Stimulated activated CD4-positive, alpha-beta T cell treated with anti-CD3 and anti-CD28 coated beads, Interleukin-15, amount 100 ng/mL, for 1 hour (primary cell): ENCODE data around the gene PCDH9.

Source experiments
- DNase-seq, 2 donors: peaks; one replicate each; pipeline ENCODE4 v3.0.0-alpha.2; 2020; ENCODE audit warnings: low read depth in 1 of 2, low spot score in 1 of 2

PCDH9 gene

DNA sequence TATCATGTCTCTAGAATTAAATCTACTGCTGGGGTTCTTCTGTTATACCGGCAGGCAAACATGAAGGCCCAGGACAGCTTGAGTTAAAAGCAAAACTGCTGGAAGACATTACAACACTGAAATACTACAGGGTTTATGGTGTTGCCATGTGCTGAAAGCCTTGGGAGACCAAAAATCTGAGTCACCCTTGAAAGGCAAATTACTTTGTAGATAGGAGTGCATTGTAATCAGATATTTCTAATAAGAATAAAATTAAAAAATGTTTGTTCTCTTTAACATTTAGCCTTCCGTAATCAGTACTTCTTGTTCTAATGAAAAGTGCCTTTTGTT is 181.3 kb downstream of the PCDH9 start:
- DNase-seq, result no peak

DNA sequence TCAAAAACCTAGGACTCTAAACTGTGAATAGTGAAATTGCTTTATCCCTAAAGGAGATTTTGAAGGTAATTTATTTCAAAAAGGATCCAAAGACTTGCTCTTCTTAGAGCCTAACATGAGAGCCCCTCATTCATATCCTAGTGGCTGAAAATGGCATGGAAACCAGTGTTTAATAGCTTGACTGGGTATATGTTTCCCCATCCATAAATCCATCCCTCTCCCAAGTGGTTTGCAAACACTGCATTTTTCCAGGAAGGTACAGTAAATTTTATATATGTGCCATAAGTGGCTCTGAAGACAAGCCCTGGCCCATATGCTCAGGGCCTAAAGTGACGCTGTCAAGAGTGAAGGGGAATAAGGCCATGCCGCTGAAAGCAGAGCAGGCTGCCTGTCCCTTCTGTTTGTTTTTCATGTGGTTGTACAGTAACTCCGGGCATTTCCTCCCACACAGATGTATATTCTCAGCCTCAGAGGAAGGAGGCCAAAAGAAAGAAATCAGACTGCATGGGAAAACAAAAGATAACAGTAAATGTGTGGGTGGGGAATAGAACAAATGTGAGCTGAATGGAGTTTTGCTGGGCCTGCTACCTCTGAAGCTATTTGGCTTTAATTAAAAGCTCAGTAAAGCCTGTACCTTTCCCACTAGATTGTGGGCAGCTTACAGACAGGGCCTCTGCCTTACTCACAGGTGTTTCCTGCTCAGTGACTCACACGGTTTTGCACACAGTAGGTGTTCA is 181.9 kb downstream of the PCDH9 start:
- DNase-seq, result no peak

DNA sequence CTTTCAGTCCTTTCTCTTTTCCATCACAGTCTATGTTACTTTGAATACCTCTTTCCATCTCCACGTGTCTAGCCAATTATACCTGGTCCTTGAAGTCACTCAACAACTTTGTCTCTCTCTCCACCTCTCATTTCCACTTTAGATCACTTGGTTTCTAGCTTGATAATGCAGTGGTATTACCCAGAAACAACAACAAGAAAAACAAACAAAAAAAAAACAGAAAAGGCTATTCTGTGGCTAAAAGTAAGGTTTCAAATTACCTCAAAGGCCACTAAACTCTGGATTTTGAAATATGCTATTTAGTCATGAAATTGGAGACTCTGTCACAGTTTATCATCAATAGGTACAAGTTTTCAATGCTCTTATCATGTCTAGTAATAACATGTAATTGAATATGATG is 184.8 kb downstream of the PCDH9 start:
- DNase-seq, result no peak

DNA sequence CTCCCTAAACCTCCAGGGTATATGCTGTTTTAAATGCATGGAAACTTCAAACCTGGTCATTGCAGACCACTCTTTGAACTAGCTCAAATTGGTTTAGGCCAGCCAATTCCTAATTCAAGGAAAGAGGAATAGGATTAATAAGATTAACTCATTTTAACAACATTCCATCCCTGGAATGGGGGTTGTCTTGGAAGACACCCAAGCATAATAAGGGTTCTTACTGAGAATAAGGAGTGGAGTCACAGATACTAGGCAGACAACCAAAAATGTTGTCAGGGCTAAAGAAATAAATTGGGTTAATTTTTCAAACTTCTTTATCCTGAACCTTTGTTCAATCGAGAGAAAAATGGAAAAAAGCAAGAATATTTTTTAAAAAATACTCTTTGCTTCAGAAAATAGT is 186.2 kb downstream of the PCDH9 start:
- DNase-seq, result no peak

DNA sequence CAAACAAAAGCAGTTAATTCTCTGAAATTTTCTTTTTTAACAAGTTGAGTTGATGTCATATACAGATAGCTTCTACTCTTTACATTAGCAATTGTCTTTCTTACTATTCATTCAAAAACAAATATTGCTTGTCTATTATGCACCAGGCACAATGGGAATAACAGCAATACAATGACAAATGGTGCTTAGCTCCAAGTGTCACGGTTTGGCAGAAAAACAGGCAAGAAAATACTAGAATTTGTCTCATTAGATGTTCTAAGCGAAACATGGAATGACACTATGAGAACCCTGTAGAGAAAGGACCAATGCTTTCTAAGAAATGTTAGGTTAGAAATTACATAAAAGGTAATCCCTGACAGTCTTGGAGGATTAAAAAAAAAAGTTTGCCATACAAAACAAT is 187.6 kb downstream of the PCDH9 start:
- DNase-seq, result no peak

DNA sequence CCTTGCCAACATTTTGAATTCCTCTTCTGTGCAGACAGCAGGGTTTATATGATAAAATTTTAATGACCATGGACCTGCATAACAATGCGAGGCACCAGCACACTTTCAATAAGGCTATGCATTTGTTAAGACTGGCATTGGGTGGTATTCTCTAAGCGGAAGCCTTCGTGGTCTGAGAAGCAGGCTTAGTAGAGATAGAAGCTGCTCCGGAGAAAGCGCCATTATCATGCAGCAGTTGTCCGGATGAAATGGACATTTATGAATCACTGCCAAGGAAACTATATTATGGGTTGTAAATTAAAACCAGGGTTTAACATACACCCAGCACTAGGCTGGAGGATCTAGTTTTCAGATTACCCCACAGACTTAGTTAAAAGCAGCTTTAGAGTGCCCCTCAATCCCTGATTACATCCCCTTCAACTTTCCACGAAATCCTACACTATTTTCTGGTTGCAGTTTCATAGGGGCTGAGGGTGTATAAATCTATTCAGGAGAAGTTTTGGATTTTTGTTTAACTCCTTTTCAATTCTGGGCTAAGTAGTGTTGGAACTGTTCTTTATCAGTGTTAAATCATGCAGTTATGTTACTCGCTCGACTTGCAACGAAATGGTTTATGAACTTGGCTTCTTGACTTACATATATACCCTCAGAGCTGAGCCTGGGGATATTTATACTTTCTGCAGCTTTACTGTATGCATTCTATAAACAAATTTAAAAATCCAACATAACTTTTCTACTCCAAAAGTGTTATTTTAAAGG is 193.3 kb downstream of the PCDH9 start:
- DNase-seq, result no peak

DNA sequence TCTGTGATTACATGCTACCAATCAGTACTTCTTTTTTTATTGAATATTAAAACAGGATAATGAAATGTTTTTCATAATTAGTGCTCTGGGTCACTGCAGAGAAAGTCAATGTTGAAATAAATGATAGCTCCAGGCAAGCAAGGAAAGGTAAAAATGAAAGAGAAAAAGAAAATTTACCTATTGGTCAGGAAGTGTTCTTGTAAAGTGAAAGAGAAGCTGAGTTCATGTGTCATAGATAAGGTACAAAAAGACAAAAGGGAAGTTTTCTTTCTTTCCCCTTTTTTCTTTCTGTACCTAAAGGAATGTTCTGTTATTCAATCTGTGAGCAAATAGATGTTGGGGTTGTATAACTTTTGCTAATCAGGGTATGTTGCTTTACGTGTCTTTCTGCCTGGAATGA is 197.0 kb downstream of the PCDH9 start:
- no peak for DNase-seq

DNA sequence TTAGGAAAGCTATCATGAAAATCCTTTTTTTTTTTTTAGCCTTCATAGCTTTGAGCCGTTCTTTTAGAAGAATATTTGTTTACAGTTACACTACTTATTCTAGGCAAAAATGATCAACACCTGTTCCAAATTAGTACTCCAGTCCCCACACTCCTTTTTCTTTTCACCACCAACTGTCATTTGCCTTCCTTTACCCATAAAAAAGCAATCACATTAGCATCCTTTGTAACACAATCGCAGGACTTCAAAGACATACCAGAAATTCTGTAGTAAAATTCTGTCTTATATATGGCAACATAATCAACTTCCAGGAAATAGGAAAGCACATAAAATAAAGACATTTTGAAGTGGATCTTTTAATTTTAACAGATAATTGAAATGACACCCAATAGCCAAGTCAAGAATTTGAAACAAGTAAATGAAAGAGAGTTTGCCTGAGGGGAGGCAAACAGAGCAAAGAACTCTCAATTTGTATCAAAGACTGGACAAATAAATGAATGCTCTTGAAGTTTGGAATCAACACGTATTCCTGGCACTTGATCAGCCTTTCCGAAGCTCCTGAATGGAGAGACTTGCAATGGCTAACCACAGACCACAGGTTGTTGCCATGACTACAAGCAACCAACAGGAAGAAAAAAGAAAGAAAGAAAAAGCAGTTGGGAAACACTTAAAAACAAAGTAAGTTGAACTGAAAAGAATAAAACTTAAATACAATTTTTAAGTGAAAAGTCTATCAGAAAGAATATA is 206.8 kb downstream of the PCDH9 start:
- DNase-seq, result no peak

DNA sequence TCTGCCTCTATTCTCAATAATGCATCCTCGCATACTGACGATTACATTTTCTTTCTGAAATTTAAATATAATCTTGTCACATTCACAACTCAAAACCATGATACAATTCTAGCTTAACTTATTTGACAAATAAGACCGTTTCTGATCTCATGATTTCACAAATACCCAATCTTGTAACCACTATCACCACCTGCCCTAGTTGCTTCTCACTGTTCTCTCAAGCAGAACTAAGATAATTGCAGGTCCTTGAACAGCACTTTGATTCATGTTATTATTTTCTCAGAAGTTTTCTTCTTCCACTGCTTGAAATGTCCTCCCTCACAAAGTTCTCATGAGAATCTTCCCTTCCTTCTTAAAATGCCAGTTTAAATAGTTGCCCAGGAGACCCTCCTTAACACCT is 211.4 kb downstream of the PCDH9 start:
- DNase-seq, result no peak

DNA sequence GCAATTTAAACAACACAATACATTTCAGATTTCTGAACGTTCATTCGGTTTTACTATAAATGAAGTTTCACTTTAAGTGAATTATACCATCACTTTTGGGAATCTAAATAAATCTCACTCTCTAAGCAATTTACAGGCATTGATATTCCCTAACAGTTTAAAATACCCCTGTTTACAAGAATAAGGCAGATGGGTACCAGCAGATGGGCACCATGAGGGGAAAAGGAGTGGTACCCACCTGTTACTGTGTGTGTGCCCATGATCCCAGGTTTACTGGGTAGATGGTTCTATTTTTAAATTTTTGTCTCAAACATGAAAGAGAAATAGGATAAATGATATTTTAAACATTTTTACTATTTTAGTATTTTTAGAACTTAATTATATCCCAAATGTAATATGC is 212.9 kb downstream of the PCDH9 start:
- DNase-seq, result no peak

DNA sequence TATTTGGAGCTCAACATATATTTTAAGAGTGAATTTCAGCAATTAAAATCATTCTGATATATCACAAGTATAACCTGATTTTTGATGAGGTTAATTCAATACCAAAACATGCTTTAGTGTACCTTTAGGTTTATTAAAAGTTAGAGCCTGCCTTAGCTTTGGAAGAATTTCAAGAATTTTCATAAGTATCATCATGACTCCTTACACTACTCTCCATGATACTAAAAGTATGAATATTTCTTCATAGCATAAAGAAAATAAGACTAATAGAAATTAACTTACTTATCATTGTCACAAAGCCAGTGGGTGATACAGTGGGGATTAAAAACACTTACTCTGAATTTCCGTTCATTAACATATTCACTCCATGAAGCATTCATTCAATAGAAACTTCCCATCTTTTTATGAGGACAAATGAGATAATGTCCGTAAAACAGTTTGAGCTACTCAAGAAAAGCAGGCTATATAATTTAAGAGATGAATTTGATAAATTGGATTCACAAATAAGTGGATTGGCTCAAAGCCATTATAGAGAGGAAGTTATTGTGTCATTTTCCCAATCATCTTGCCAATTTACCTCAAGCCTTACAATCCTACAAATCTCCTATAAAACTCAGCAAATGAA is 214.0 kb downstream of the PCDH9 start:
- no peak for DNase-seq

DNA sequence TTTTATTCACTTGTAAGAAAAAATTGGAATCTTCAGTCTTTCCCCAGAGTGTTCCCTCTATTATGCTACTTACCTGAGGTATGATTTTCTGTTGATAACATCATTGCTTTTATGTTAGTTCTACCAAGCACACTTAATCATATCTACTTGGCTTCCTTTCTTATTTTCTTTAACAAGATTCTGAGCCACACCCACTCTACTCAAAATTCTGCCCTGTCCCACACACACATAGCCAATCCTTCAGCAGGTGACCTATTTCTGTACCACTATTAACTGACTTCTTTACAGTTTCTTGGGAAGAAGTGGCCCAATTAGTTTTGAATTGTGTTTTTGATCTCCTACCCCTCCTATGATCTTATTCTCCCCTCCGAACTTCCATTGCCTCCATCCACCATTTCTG is 215.7 kb downstream of the PCDH9 start:
- no peak for DNase-seq

DNA sequence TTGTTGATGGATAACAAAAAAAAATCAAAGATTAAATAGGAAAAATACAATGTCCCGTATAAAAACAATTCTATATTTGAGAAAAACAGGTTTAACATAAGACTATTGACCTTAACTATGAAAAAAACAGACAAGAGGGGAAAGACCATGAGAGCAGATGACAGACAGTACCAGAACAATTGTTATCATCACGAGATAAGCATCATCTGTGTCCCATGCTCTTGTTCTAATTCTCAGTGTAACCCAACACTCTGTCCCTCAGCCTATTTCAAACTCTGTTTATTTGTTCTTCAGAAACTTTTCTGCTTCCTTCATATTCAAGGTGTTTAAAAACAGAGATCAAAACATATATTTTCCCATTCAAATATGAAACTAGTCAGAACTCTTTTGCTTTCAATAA is 216.4 kb downstream of the PCDH9 start:
- DNase-seq, result no peak

DNA sequence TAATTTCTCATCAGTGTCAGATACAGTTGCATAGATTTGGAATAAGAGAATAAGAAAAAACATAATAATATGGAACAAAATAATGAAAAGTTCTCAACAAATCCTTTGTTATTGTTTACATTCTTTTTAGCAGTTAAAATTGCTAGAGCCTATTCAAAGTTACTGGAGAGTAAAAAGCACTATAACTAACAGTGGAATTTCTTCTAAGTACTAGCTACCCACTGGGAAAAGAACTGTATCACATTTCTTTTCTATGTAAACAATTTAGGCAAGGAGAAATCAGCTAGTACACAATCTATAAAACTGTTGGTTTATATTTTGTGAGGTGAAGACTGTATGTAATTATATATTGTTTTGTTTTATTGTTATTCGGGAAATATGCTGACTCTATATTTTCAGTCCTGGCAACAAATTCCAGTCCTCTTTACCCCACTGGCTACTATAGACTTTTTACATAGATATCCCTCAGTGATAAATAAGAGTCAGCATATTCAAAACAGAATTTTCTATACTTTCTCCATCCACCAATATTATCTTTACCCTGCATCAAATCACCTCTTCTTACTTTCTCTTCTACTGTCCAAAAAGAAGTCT is 222.0 kb downstream of the PCDH9 start:
- no peak for DNase-seq

DNA sequence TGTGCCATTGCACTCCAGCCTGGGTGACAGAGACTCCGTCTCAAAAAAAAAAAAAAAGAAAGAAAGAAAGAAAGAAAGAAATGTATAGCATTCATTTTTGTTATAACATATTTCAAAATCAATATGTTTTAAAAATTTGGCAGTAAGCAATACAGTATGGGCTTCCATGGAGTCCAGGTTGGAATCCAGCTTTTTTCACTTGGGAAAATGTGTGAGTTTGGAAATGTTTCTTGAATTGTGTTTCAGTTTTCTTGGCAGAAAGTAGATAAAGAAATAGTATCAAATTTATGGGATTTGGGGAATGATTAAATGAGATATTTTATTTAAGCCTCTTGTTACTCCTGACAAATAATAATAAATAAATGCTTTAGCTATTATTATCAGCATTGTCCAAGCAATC is 225.6 kb downstream of the PCDH9 start:
- no peak for DNase-seq

DNA sequence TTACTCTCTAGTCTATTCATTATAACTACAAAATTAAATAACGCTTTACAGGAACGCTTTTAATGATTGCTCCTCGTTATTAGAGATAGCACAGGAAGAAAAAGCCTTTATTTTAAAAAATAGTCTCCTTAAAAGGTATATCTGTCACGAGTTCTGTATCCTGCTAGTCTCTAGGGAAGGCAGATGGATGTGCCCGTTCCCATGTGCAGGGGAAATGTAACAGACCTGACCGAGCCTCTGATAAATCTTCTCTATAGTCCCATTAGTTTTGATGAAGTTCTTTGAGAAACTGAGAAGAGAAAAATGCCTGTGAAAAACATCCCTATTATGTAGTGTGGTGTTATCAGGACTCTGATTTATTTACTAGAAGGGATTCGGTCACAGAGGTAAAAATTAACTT is 226.4 kb downstream of the PCDH9 start:
- no peak for DNase-seq

DNA sequence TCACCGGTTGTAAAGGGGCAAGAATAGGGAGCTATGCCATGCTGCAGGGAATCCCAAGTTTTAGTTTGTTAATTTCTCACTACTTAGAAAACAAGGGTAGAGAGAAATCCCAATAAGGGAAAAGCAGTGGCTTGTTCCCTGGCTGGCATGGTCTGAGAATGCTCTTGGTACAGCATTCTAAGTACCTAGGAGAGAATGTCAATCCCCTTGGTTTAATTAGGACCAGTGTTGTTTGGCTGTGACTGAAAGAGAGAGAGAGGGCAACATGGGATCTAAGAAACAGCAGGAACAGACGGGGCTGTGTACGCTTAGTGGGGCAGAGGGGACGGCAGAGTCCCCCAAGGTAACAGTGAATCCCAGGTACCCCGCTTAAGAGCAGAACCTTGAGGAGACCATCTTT is 228.8 kb downstream of the PCDH9 start:
- no peak for DNase-seq

DNA sequence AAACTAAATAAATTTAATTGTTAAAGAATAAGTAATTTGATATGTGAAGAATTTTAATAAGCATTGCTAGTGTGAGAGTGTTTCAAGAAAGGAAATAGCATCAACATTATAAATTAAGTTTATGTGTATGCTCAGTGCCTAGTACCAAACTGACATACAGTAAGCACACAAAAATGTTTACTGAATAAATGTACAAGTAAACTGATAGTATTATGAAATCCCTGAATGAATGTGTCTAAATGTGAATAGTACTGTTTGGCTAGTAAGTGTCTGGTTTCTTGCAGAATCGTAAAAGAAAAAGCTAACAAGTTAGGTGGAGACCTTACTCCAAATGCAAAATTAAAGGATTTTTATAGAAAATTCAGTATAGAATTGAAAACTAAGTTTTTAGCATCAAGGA is 233.6 kb downstream of the PCDH9 start:
- no peak for DNase-seq

DNA sequence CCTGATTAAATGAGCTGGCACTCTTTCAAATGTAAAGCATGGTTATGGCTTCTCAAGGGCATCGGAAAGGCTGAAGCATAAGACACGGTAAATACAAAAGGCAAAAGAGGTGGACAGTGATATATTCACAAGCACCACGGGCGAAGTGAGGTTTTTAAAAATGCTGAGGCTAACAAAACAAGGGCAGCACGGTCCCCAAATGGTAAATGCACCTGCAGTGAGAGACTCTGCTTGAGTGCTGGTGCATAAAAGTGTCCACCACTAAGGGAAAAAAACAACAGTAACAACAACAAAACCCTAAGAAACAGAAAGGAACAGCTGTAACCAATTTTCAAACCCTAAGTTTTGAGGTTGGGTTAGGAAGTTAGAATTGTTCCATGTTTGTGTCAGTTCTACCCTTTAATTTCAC is 234.9 kb downstream of the PCDH9 start:
- DNase-seq, result no peak

DNA sequence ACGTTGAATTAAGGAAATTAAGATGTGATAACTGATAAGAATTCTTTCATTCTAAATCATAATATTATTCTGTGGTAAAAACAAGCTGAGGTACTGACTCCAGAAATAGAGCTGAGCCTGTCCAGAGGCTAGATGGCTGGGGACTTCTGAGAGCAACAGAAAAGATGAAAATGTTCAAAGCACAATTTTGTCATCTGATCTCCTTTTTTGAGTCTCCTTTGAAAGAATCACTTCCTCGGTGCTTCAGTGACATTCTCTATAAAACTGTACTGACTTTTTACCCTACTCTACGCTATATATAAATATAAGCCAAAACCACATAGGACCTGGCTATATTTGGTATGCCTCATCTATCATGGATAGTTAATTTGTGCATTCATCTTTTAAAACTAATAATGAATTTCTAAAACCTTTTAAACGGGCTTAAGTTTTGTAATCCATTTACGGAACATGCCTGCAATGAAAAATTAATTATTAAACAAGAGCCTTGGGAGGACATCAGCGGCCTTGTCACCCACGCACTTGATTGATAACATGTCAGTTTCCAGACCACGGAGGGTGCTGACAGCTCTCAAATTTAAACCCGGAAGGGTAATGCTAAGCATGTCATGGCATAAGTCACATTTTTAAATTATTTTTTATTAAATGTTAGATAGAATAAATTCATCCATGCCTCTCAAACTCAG is 235.5 kb downstream of the PCDH9 start:
- DNase-seq, result no peak

DNA sequence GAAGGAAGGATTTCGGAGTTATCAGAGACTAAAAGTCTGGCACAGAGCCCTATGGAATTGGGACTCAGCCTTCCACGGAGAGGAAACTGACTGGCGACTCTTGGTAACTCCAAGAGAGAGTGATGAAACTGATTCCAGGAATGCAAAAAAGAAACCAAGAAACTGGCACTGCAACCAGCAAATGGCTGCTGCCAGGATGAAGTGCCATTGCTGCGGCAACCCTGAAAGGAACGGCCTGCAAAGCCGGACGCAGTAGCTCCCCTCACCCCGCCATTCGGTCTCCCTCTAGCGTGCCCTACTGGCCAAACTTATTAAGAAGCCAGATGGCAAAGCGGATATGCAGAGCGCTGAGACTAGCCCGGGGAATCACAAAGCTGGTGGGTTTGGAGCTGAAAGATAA is 236.0 kb downstream of the PCDH9 start:
- DNase-seq, result no peak
